GM19328 (cell line): ENCODE measurements around the gene DOC2B.
"Not testable (repeated sequence)": the region's sequence is repeated elsewhere in the genome, so short reads cannot be mapped to it uniquely, and the experiment has no call there.

Experiments
- ATAC-seq: cut with Tn5 transposase; IDR thresholded peaks from one replicate; pipeline ENCODE4 v1.9.1; 2021; ENCODE audit warnings: mild to moderate bottlenecking, moderate library complexity; ENCODE audit not compliant: unreplicated experiment

The DOC2B gene

GRCh38 chr17:213286-214105 lies 32.0 kb upstream of the DOC2B start:
- no peak for ATAC-seq

- ATAC-seq = no peak
Measured at GRCh38 chr17:210402-210801, 29.0 kb upstream of the DOC2B start.

- no peak for ATAC-seq
Measured at GRCh38 chr17:208429-208828, 27.0 kb upstream of the DOC2B start.

GRCh38 chr17:207775-208174 lies 26.3 kb upstream of the DOC2B start:
- no peak for ATAC-seq

- ATAC-seq = no peak
Measured at GRCh38 chr17:206941-207560, 25.6 kb upstream of the DOC2B start.

GRCh38 chr17:206484-206883 lies 25.0 kb upstream of the DOC2B start:
- not testable (repeated sequence) for ATAC-seq

- no peak for ATAC-seq
Measured at GRCh38 chr17:205817-206216, 24.4 kb upstream of the DOC2B start.

- ATAC-seq = no peak
Measured at GRCh38 chr17:205148-205669, 23.8 kb upstream of the DOC2B start.

GRCh38 chr17:204427-205147 lies 23.1 kb upstream of the DOC2B start:
- ATAC-seq = no peak

- ATAC-seq = no peak
Measured at GRCh38 chr17:202501-202951, 21.1 kb upstream of the DOC2B start.

- ATAC-seq = not testable (repeated sequence)
Measured at GRCh38 chr17:201736-202135, 20.3 kb upstream of the DOC2B start.

GRCh38 chr17:201257-201656 lies 19.8 kb upstream of the DOC2B start:
- ATAC-seq = not testable (repeated sequence)

- no peak for ATAC-seq
Measured at GRCh38 chr17:200586-200985, 19.1 kb upstream of the DOC2B start.

- no peak for ATAC-seq
Measured at GRCh38 chr17:199806-200545, 18.5 kb upstream of the DOC2B start.

- ATAC-seq = no peak
Measured at GRCh38 chr17:199191-199604, 17.7 kb upstream of the DOC2B start.

GRCh38 chr17:198225-198624 lies 16.8 kb upstream of the DOC2B start:
- ATAC-seq = not testable (repeated sequence)

- no peak for ATAC-seq
Measured at GRCh38 chr17:197352-197751, 15.9 kb upstream of the DOC2B start.

GRCh38 chr17:194828-195602 lies 13.6 kb upstream of the DOC2B start:
- no peak for ATAC-seq

GRCh38 chr17:193841-194806 lies 12.7 kb upstream of the DOC2B start:
- ATAC-seq = no peak
